H9 (cell line): ENCODE results near the gene EIF3M. TPM values are rescaled to one million over a fixed set of nuclear protein-coding genes. Genes with fewer than 3 reads are reported as not detected.

Experiments used
- DNase-seq: peaks from one replicate; pipeline ENCODE4 v3.0.0-alpha.2; 2017
- H2AFZ ChIP-seq: one replicate; pipeline ENCODE4 v1.6.1; 2013; ENCODE audit warnings: mild to moderate bottlenecking, low read length, control low read depth, moderate library complexity
- H2AK5ac ChIP-seq: 2 replicates; pipeline ENCODE4 v1.6.1; 2013; ENCODE audit warnings: low read length, control low read depth, mixed read lengths; ENCODE audit not compliant: insufficient read length
- H2BK120ac ChIP-seq: one replicate; pipeline ENCODE4 v1.6.1; 2013; ENCODE audit warnings: low read depth, mild to moderate bottlenecking, low read length, control low read depth, inconsistent platforms; ENCODE audit not compliant: poor library complexity, severe bottlenecking
- H2BK12ac ChIP-seq: 2 replicates; pipeline ENCODE4 v1.6.1; 2013; ENCODE audit warnings: low read length, control low read depth, mixed read lengths, low read depth; ENCODE audit not compliant: insufficient read length
- H2BK15ac ChIP-seq: 2 replicates; pipeline ENCODE4 v1.6.1; 2013; ENCODE audit warnings: low read depth, low read length, control low read depth
- H2BK20ac ChIP-seq: one replicate; pipeline ENCODE4 v1.6.1; 2013; ENCODE audit warnings: low read depth, mild to moderate bottlenecking, low read length, control low read depth, inconsistent platforms; ENCODE audit not compliant: poor library complexity, severe bottlenecking
- H2BK5ac ChIP-seq: 2 replicates; pipeline ENCODE4 v1.6.1; 2013; ENCODE audit warnings: low read length, control low read depth, mixed read lengths; ENCODE audit not compliant: insufficient read length
- H3K14ac ChIP-seq: 2 replicates; pipeline ENCODE4 v1.6.1; 2013; ENCODE audit warnings: low read length, control low read depth; ENCODE audit not compliant: insufficient read depth
- H3K18ac ChIP-seq: 2 replicates; pipeline ENCODE4 v1.6.1; 2013; ENCODE audit warnings: low read depth, mild to moderate bottlenecking, mixed read lengths, low read length, control low read depth; ENCODE audit not compliant: insufficient read length
- H3K23ac ChIP-seq: 2 replicates; pipeline ENCODE4 v1.6.1; 2013; ENCODE audit warnings: low read length, control low read depth, mixed read lengths, low read depth; ENCODE audit not compliant: insufficient read length
- H3K23me2 ChIP-seq: 2 replicates; pipeline ENCODE4 v1.6.1; 2013; ENCODE audit warnings: low read depth, mild to moderate bottlenecking, mixed read lengths, low read length, control low read depth; ENCODE audit not compliant: insufficient read length, poor library complexity, severe bottlenecking
- H3K27ac ChIP-seq: 2 replicates; pipeline ENCODE4 v1.5.1; 2013; ENCODE audit warnings: low read length, control low read depth, mixed read lengths, low read depth; ENCODE audit not compliant: insufficient read length
- H3K27me3 ChIP-seq: 2 replicates; pipeline ENCODE4 v1.6.1; 2013; ENCODE audit warnings: low read length, control low read depth, inconsistent platforms; ENCODE audit not compliant: insufficient read depth
- H3K4ac ChIP-seq: 2 replicates; pipeline ENCODE4 v1.6.1; 2013; ENCODE audit warnings: low read depth, mild to moderate bottlenecking, control low read depth, inconsistent platforms, low read length, moderate library complexity
- H3K4me1 ChIP-seq: 2 replicates; pipeline ENCODE4 v1.6.1; 2013; ENCODE audit warnings: low read length, control low read depth, inconsistent platforms; ENCODE audit not compliant: insufficient read depth
- H3K4me2 ChIP-seq: 2 replicates; pipeline ENCODE4 v1.6.1; 2013; ENCODE audit warnings: low read length, control low read depth, mixed read lengths; ENCODE audit not compliant: insufficient read length, insufficient read depth
- H3K56ac ChIP-seq: 2 replicates; pipeline ENCODE4 v1.6.1; 2013; ENCODE audit warnings: low read depth, mild to moderate bottlenecking, mixed read lengths, low read length, control low read depth; ENCODE audit not compliant: insufficient read length
- H3K79me1 ChIP-seq: 2 replicates; pipeline ENCODE4 v1.6.1; 2013; ENCODE audit warnings: low read depth, mild to moderate bottlenecking, moderate library complexity, low read length, control low read depth, inconsistent platforms; ENCODE audit not compliant: insufficient read depth, poor library complexity, severe bottlenecking
- H3K79me2 ChIP-seq: 2 replicates; pipeline ENCODE4 v1.6.1; 2013; ENCODE audit warnings: low read length, control low read depth, inconsistent platforms; ENCODE audit not compliant: insufficient read depth
- H3K9ac ChIP-seq: 2 replicates; pipeline ENCODE4 v1.6.1; 2013; ENCODE audit warnings: low read length, control low read depth, mixed read lengths; ENCODE audit not compliant: insufficient read length; ENCODE audit errors: extremely low read depth
- H3K9me3 ChIP-seq: one replicate; pipeline ENCODE4 v1.6.1; 2013; ENCODE audit warnings: low read depth, low read length, inconsistent platforms; ENCODE audit not compliant: control insufficient read depth
- H3T11ph ChIP-seq: one replicate; pipeline ENCODE4 v1.6.1; 2013; ENCODE audit warnings: mild to moderate bottlenecking, low read length, control low read depth, inconsistent platforms
- H4K20me1 ChIP-seq: one replicate; pipeline ENCODE4 v1.6.1; 2013; ENCODE audit not compliant: control insufficient read depth, insufficient read length, insufficient read depth
- H4K5ac ChIP-seq: 2 replicates; pipeline ENCODE4 v1.6.1; 2013; ENCODE audit warnings: low read depth, mild to moderate bottlenecking, mixed read lengths, low read length, control low read depth; ENCODE audit not compliant: insufficient read length
- H4K8ac ChIP-seq: replicated peaks from 2 replicates; pipeline ENCODE4 v1.6.1; 2013; ENCODE audit warnings: low read length, control low read depth, mixed read lengths, low read depth; ENCODE audit not compliant: insufficient read length
- H4K91ac ChIP-seq: 2 replicates; pipeline ENCODE4 v1.6.1; 2013; ENCODE audit warnings: low read depth, mild to moderate bottlenecking, moderate library complexity, mixed read lengths, low read length, control low read depth; ENCODE audit not compliant: insufficient read length
- H3K27ac Mint-ChIP-seq, 3 experiments: 2 replicates in 2 of 3; 3 replicates in 1 of 3; pipeline ENCODE4 v1.8.0; 2020 to 2021; ENCODE audit warnings: mixed read lengths in 3 of 3, mild to moderate bottlenecking in 1 of 3, moderate library complexity in 1 of 3
- H3K27me3 Mint-ChIP-seq: 2 replicates; pipeline ENCODE4 v1.8.0; 2021; ENCODE audit warnings: low read depth, mild to moderate bottlenecking, moderate library complexity, mixed read lengths
- H3K36me3 Mint-ChIP-seq, 3 experiments: 2 replicates in 2 of 3; 3 replicates in 1 of 3; pipeline ENCODE4 v1.8.0; 2020 to 2021; ENCODE audit warnings: low read depth in 3 of 3, mixed read lengths in 3 of 3; ENCODE audit not compliant: insufficient read depth in 1 of 3
- H3K4me1 Mint-ChIP-seq, 2 experiments: 2 replicates each; pipeline ENCODE4 v1.8.0; 2020; ENCODE audit warnings: mixed read lengths in 2 of 2
- H3K4me3 Mint-ChIP-seq, 2 experiments: 2 replicates in 1 of 2; 3 replicates in 1 of 2; pipeline ENCODE4 v1.8.0; 2020 to 2021; ENCODE audit warnings: mild to moderate bottlenecking in 2 of 2, mixed read lengths in 2 of 2, moderate library complexity in 1 of 2
- H3K9me3 Mint-ChIP-seq, 2 experiments: 2 replicates in 1 of 2; 3 replicates in 1 of 2; pipeline ENCODE4 v1.8.0; 2020; ENCODE audit warnings: mild to moderate bottlenecking in 2 of 2, mixed read lengths in 2 of 2, moderate library complexity in 1 of 2
- WGBS: extraction: QIAGEN DNeasy Blood & Tissue Kit; methylation state at CpG from one replicate; pipeline ENCODE4 v1.1.7; 2013; ENCODE audit warnings: missing lambda C conversion rate, low lambda C conversion rate, mixed read lengths; ENCODE audit not compliant: insufficient read length; ENCODE audit errors: extremely low coverage; 5-methylcytosine and 5-hydroxymethylcytosine counted together
- total RNA-seq: library from RNA; stranded (reverse); gene quantifications from 2 replicates; pipeline ENCODE4 v1.2.1, GENCODE V29; 2021
- TF ChIP-seq, protein P1 (sequence below): fragments of 200-600 bp; sonication (generic); conservative IDR thresholded peaks from 3 replicates; pipeline ENCODE4 v1.8.0; 2021; ENCODE audit warnings: antibody characterized with exemption, mild to moderate bottlenecking

Gene EIF3M
- total RNA-seq, 1 experiment from 2014 or later = 365 TPM

- H3K4me1 ChIP-seq = peaks cover 6% of the 10 kb centered on the region; the same call in 1 of the 2 replicates
Measured at GRCh38 chr11:32573228-32573627, 10.4 kb upstream of the EIF3M start.

More at GRCh38 chr11:32573228-32573627, 10.4 kb upstream of the EIF3M start:
- H2BK15ac ChIP-seq = no peak overlapping the region
- no peak overlapping the region for H3K14ac ChIP-seq
- no peak overlapping the region for H3K18ac ChIP-seq
- TF ChIP-seq, protein P1, sequence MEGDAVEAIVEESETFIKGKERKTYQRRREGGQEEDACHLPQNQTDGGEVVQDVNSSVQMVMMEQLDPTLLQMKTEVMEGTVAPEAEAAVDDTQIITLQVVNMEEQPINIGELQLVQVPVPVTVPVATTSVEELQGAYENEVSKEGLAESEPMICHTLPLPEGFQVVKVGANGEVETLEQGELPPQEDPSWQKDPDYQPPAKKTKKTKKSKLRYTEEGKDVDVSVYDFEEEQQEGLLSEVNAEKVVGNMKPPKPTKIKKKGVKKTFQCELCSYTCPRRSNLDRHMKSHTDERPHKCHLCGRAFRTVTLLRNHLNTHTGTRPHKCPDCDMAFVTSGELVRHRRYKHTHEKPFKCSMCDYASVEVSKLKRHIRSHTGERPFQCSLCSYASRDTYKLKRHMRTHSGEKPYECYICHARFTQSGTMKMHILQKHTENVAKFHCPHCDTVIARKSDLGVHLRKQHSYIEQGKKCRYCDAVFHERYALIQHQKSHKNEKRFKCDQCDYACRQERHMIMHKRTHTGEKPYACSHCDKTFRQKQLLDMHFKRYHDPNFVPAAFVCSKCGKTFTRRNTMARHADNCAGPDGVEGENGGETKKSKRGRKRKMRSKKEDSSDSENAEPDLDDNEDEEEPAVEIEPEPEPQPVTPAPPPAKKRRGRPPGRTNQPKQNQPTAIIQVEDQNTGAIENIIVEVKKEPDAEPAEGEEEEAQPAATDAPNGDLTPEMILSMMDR = no peak
- H3K9me3 ChIP-seq = no peaks in the 10 kb centered on the region
- no peak overlapping the region for H4K8ac ChIP-seq
- H3K23ac ChIP-seq = no peak overlapping the region
- H3K27ac ChIP-seq = no peak overlapping the region
- no peak overlapping the region for H2AK5ac ChIP-seq
- Mint-ChIP-seq H3K4me1 (peaks cover 9 to 10% of the 10 kb centered on the region in 2 experiments), H3K36me3 (no peaks in the 10 kb centered on the region; a peak in 1 of 7 replicates), H3K4me3 (no peak overlapping the region), H3K9me3 (peaks cover 0 to 5% of the 10 kb centered on the region in 2 experiments; a peak in 2 of 5 replicates), H3K27me3 (peaks cover 14% of the 10 kb centered on the region), H3K27ac (no peak overlapping the region)
- H2BK5ac ChIP-seq = no peak overlapping the region
- no peak overlapping the region for H3K4me2 ChIP-seq
- no peaks in the 10 kb centered on the region for H3K79me1 ChIP-seq
- WGBS = no CpG with 5 or more reads among the region's 4 CpGs
- H2BK20ac ChIP-seq = no peak overlapping the region
- no peak overlapping the region for H4K5ac ChIP-seq
- no peaks in the 10 kb centered on the region for H3K23me2 ChIP-seq
- H4K91ac ChIP-seq = no peak overlapping the region
- no peak overlapping the region for H3K9ac ChIP-seq
- no peak overlapping the region for H2BK12ac ChIP-seq
- no peaks in the 10 kb centered on the region for H3K79me2 ChIP-seq
- H2BK120ac ChIP-seq = no peak overlapping the region
- no peak overlapping the region for H3K4ac ChIP-seq
- H3T11ph ChIP-seq = no peak overlapping the region
- no peak for DNase-seq
- H4K20me1 ChIP-seq = no peaks in the 10 kb centered on the region
- H2AFZ ChIP-seq = no peak overlapping the region
- no peaks in the 10 kb centered on the region for H3K27me3 ChIP-seq
- H3K56ac ChIP-seq = no peak overlapping the region
